IMR-90 (cell line): ENCODE measurements around the gene TMEM252. TPM values are rescaled to one million over a fixed set of nuclear protein-coding genes. Genes with fewer than 3 reads are reported as not detected.

ENCODE experiments used
- ATAC-seq: fragments of 200-7000 bp; cut with Tn5 transposase; 2 replicates; pipeline ENCODE4 v1.9.1; 2020; ENCODE audit warnings: low read depth, mild to moderate bottlenecking, moderate library complexity
- BruUV-seq: library from RNA; stranded (reverse); fragments of 400-500 nt; replicated peaks from 2 replicates; lab custom pipeline; 2021; lab: Mats Ljungman, UMichigan
- CTCF ChIA-PET: fragments of 300-600 bp; formaldehyde crosslinking; extraction: SDS; loops from one replicate; lab custom pipeline; 2021; ENCODE audit warnings: antibody characterized with exemption; lab: Yijun Ruan, JAX
- POLR2A ChIA-PET: fragments of 300-600 bp; sonication (Branson Sonifier 250); formaldehyde crosslinking; loops from one replicate; lab custom pipeline; 2022; ENCODE audit warnings: antibody characterized with exemption; ENCODE audit not compliant: unreplicated experiment; lab: Charles Lee
- DNase-seq: peaks from one replicate; pipeline ENCODE4 v3.0.0; 2013
- H2AFZ ChIP-seq: replicated peaks from 2 replicates; pipeline ENCODE3; 2013; ENCODE audit warnings: low read length, mild to moderate bottlenecking; ENCODE audit not compliant: poor library complexity
- H2AK5ac ChIP-seq: 2 replicates; pipeline ENCODE4 v1.6.1; 2013; ENCODE audit warnings: low read depth, low read length, inconsistent platforms
- H2AK9ac ChIP-seq: replicated peaks from 2 replicates; pipeline ENCODE3; 2013; ENCODE audit warnings: mild to moderate bottlenecking, low read depth, low read length, moderate library complexity; ENCODE audit not compliant: poor library complexity
- H2BK120ac ChIP-seq: 2 replicates; pipeline ENCODE4 v1.6.1; 2013; ENCODE audit warnings: low read depth, low read length, inconsistent platforms
- H2BK15ac ChIP-seq: 3 replicates; pipeline ENCODE4 v1.6.1; 2013; ENCODE audit warnings: low read depth, low read length, inconsistent platforms
- H2BK20ac ChIP-seq: 2 replicates; pipeline ENCODE4 v1.6.1; 2013; ENCODE audit warnings: low read depth, mild to moderate bottlenecking, inconsistent platforms, low read length, moderate library complexity
- H2BK5ac ChIP-seq: 2 replicates; pipeline ENCODE4 v1.6.1; 2013; ENCODE audit warnings: mild to moderate bottlenecking, low read depth, low read length, inconsistent platforms; ENCODE audit not compliant: poor library complexity, severe bottlenecking
- H3K14ac ChIP-seq: replicated peaks from 2 replicates; pipeline ENCODE4 v1.6.1; 2013; ENCODE audit warnings: low read depth, low read length, inconsistent platforms
- H3K18ac ChIP-seq: 2 replicates; pipeline ENCODE4 v1.6.1; 2013; ENCODE audit warnings: low read depth, low read length, control low read depth
- H3K23ac ChIP-seq: 2 replicates; pipeline ENCODE4 v1.6.1; 2013; ENCODE audit warnings: low read depth, low read length, inconsistent platforms
- H3K27ac ChIP-seq: 2 replicates; pipeline ENCODE4 v1.5.1; 2013; ENCODE audit warnings: mild to moderate bottlenecking, control low read depth, low read length; ENCODE audit not compliant: insufficient read depth
- H3K27me3 ChIP-seq: 2 replicates; pipeline ENCODE4 v1.6.1; 2013; ENCODE audit warnings: low read length; ENCODE audit not compliant: control insufficient read depth, insufficient read depth
- H3K36me3 ChIP-seq: 2 replicates; pipeline ENCODE4 v1.6.1; 2013; ENCODE audit warnings: low read length, mixed read lengths; ENCODE audit not compliant: control insufficient read depth, insufficient read depth
- H3K4ac ChIP-seq: 2 replicates; pipeline ENCODE4 v1.6.1; 2013; ENCODE audit warnings: low read depth, low read length, inconsistent platforms
- H3K4me1 ChIP-seq: 2 replicates; pipeline ENCODE4 v1.6.1; 2013; ENCODE audit warnings: low read length, mixed read lengths; ENCODE audit not compliant: control insufficient read depth, insufficient read depth
- H3K4me2 ChIP-seq: 2 replicates; pipeline ENCODE4 v1.6.1; 2013; ENCODE audit warnings: low read depth, mild to moderate bottlenecking, control low read depth, low read length, moderate library complexity
- H3K4me3 ChIP-seq: 2 replicates; pipeline ENCODE4 v1.5.1; 2013; ENCODE audit warnings: low read depth, mild to moderate bottlenecking, control low read depth, low read length, moderate library complexity; ENCODE audit not compliant: insufficient read depth
- H3K56ac ChIP-seq: 2 replicates; pipeline ENCODE4 v1.6.1; 2013; ENCODE audit warnings: low read length, inconsistent platforms; ENCODE audit not compliant: insufficient read depth; ENCODE audit errors: extremely low read depth
- H3K79me1 ChIP-seq, 2 experiments: 2 replicates each; pipeline ENCODE4 v1.6.1; 2013; ENCODE audit warnings: low read length in 2 of 2, inconsistent platforms in 1 of 2, low read depth in 1 of 2
- H3K9ac ChIP-seq: 2 replicates; pipeline ENCODE4 v1.6.1; 2013; ENCODE audit warnings: low read depth, low read length, control low read depth
- H3K9me1 ChIP-seq: 2 replicates; pipeline ENCODE4 v1.6.1; 2013; ENCODE audit warnings: low read length, inconsistent platforms; ENCODE audit not compliant: insufficient read depth
- H3K9me3 ChIP-seq: 2 replicates; pipeline ENCODE4 v1.6.1; 2013; ENCODE audit warnings: low read length; ENCODE audit not compliant: control insufficient read depth, insufficient read depth
- H4K20me1 ChIP-seq: 2 replicates; pipeline ENCODE4 v1.6.1; 2013; ENCODE audit warnings: low read length, inconsistent platforms; ENCODE audit not compliant: insufficient read depth
- H4K5ac ChIP-seq: 2 replicates; pipeline ENCODE4 v1.6.1; 2013; ENCODE audit warnings: mild to moderate bottlenecking, low read depth, low read length, control low read depth
- H4K8ac ChIP-seq, 2 experiments: 2 replicates each; pipeline ENCODE4 v1.6.1; 2013; ENCODE audit warnings: low read depth in 2 of 2, low read length in 2 of 2, control low read depth in 1 of 2, inconsistent platforms in 1 of 2
- H4K91ac ChIP-seq: 2 replicates; pipeline ENCODE4 v1.6.1; 2013; ENCODE audit warnings: low read depth, low read length, inconsistent platforms; ENCODE audit not compliant: insufficient read depth
- BHLHE40 ChIP-seq: fragments of 150-350 bp; IDR thresholded peaks from 2 replicates; pipeline ENCODE4 v1.6.1; 2016; ENCODE audit warnings: mild to moderate bottlenecking, low read depth, low read length
- CEBPB ChIP-seq: IDR thresholded peaks from 2 replicates; pipeline ENCODE4 v1.6.1; 2012; ENCODE audit warnings: low read depth, low read length, improper control_type of control experiment
- CHD1 ChIP-seq: IDR thresholded peaks from 2 replicates; pipeline ENCODE4 v1.6.1; 2012; ENCODE audit warnings: low read depth, low read length, improper control_type of control experiment
- FOS ChIP-seq: fragments of 150-350 bp; IDR thresholded peaks from 2 replicates; pipeline ENCODE4 v1.6.1; 2016; ENCODE audit warnings: low read depth, low read length
- MAFK ChIP-seq: IDR thresholded peaks from 2 replicates; pipeline ENCODE4 v1.6.1; 2012; ENCODE audit warnings: low read depth, low read length, improper control_type of control experiment
- MAZ ChIP-seq: IDR thresholded peaks from 2 replicates; pipeline ENCODE4 v1.6.1; 2012; ENCODE audit warnings: low read depth, mild to moderate bottlenecking, low read length, improper control_type of control experiment, moderate library complexity, borderline replicate concordance
- MXI1 ChIP-seq: IDR thresholded peaks from 2 replicates; pipeline ENCODE4 v1.6.1; 2012; ENCODE audit warnings: low read depth, mild to moderate bottlenecking, low read length, moderate library complexity, borderline replicate concordance
- NFE2L2 ChIP-seq: fragments of 150-350 bp; IDR thresholded peaks from 2 replicates; pipeline ENCODE4 v1.6.1; 2016; ENCODE audit warnings: low read depth, mild to moderate bottlenecking, low read length
- POLR2A ChIP-seq: IDR thresholded peaks from 2 replicates; pipeline ENCODE4 v1.6.1; 2012; ENCODE audit warnings: mild to moderate bottlenecking, low read depth, low read length
- RAD21 ChIP-seq: IDR thresholded peaks from 2 replicates; pipeline ENCODE4 v1.6.1; 2012; ENCODE audit warnings: low read length, improper control_type of control experiment
- RCOR1 ChIP-seq: IDR thresholded peaks from 2 replicates; pipeline ENCODE4 v1.6.1; 2012; ENCODE audit warnings: mild to moderate bottlenecking, low read length, improper control_type of control experiment; ENCODE audit not compliant: insufficient replicate concordance
- RFX5 ChIP-seq: IDR thresholded peaks from 2 replicates; pipeline ENCODE4 v1.8.0; 2012; ENCODE audit warnings: low read depth, mild to moderate bottlenecking, low read length, moderate library complexity
- SMC3 ChIP-seq: fragments of 150-350 bp; IDR thresholded peaks from 2 replicates; pipeline ENCODE4 v1.6.1; 2016; ENCODE audit warnings: low read depth, mild to moderate bottlenecking, antibody characterized with exemption, low read length, moderate library complexity
- WGBS, 2 experiments: methylation state at CpG; one replicate each; pipeline versions ENCODE4 v1.1.5 to v1.1.7; 2013; ENCODE audit warnings: missing lambda C conversion rate in 2 of 2; ENCODE audit not compliant: insufficient read length in 1 of 2; ENCODE audit errors: extremely low coverage in 2 of 2; 5-methylcytosine and 5-hydroxymethylcytosine counted together
- dilution Hi-C: fragments of 300-500 bp; cut with HindIII; formaldehyde crosslinking; loops from one replicate; pipeline ENCODE4 v1.14.3; 2018; ENCODE audit warnings: low sequenced_read_pairs; ENCODE audit not compliant: unreplicated experiment
- in situ Hi-C: fragments of 300-500 bp; cut with MboI; formaldehyde crosslinking; loops from 3 replicates; pipeline ENCODE4 v1.14.3; 2019; ENCODE audit warnings: low sequenced_read_pairs, inconsistent platforms, mixed read lengths
- intact Hi-C: fragments of 100-400 bp; cut with micrococcal nuclease; formaldehyde crosslinking; loops from 2 replicates; pipeline ENCODE4 v1.10.0; 2022
- polyA plus RNA-seq, 3 experiments: library from polyadenylated mRNA; depleted of rRNA; stranded (reverse); fragments of >200 nt; gene quantifications; 2 replicates each; pipeline ENCODE4 v1.2.3, GENCODE V29; 2012; ENCODE audit warnings: low replicate concordance in 1 of 3
- total RNA-seq: library from RNA; depleted of rRNA; stranded (reverse); fragments of >200 nt; gene quantifications from 2 replicates; pipeline ENCODE4 v1.2.3, GENCODE V29; 2012
- TF ChIP-seq, protein P1 (sequence below): fragments of 150-350 bp; IDR thresholded peaks from 2 replicates; pipeline ENCODE4 v1.6.1; 2016; ENCODE audit warnings: low read depth, mild to moderate bottlenecking, low read length, moderate library complexity, borderline replicate concordance
- TF ChIP-seq, protein P2 (sequence below): conservative IDR thresholded peaks from 2 replicates; pipeline ENCODE4 v1.5.1; 2012; ENCODE audit warnings: mild to moderate bottlenecking, low read depth, low read length, improper control_type of control experiment
- TF ChIP-seq, protein P3 (sequence below): fragments of 150-350 bp; IDR thresholded peaks from 2 replicates; pipeline ENCODE4 v1.6.1; 2017; ENCODE audit warnings: mild to moderate bottlenecking, antibody characterized with exemption, low read length, low read depth

TMEM252 gene
- total and polyA plus RNA-seq, 2 of the 4 experiments (the other 2 are of a cell fraction), result not detected

DNA sequence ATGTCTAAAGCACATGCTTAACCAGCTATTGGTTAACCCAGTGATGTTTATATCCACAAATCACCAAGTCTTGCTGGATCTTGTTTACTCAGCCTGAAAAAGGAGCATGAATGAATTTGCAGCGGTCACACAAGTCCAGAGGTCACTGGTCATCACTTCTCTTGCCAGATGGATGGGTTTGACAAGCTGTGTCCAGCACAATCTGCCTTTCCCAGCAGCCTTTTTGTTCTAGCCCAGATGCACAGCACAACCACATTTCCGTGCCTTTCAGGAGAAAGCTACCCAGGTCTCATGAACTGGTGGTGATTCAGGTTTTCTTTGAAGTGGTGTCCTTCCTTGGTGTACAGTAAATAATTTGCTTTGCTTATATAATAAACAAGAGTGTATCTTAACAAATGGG, 32.1 kb downstream of the TMEM252 start:
- H3K27me3 ChIP-seq, result no peaks in the 10 kb centered on the region
- no peak overlapping the region for H3K14ac ChIP-seq
- BruUV-seq, result no TSS peak
- H3K4me2 ChIP-seq, result no peak overlapping the region
- no peak overlapping the region for H3K4me3 ChIP-seq
- H3K36me3 ChIP-seq, result no peaks in the 10 kb centered on the region
- H2AFZ ChIP-seq, result no peak overlapping the region
- H4K8ac ChIP-seq, result no peak overlapping the region
- H3K9me1 ChIP-seq, result no peaks in the 10 kb centered on the region
- H4K5ac ChIP-seq, result peak overlapping the region; percentile 63; the same call in 1 of the 2 replicates
- no CpG with 5 or more reads among the region's 2 CpGs for WGBS, 2 experiments
- intact Hi-C loops, result loop anchor here (5.0 kb wide), 2 partner anchors 64 to 151 kb away; partner anchors contain the start of gene PGM5
- dilution Hi-C loops, result no loop called here
- no peak overlapping the region for H2AK9ac ChIP-seq
- H3K18ac ChIP-seq, result no peak overlapping the region
- no peaks in the 10 kb centered on the region for H4K20me1 ChIP-seq
- DNase-seq (no peak), ATAC-seq (no peak)
- no peak for TF ChIP-seq NFE2L2
- TF ChIP-seq FOS, result no peak
- TF ChIP-seq RAD21, result no peak
- no peak for TF ChIP-seq CHD1
- TF ChIP-seq MXI1, result no peak
- TF ChIP-seq MAZ, result no peak
- no peak for TF ChIP-seq RFX5
- TF ChIP-seq, protein P1, sequence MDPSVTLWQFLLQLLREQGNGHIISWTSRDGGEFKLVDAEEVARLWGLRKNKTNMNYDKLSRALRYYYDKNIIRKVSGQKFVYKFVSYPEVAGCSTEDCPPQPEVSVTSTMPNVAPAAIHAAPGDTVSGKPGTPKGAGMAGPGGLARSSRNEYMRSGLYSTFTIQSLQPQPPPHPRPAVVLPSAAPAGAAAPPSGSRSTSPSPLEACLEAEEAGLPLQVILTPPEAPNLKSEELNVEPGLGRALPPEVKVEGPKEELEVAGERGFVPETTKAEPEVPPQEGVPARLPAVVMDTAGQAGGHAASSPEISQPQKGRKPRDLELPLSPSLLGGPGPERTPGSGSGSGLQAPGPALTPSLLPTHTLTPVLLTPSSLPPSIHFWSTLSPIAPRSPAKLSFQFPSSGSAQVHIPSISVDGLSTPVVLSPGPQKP, result no peak
- TF ChIP-seq BHLHE40, result no peak
- no peak for TF ChIP-seq POLR2A
- no peak for TF ChIP-seq SMC3
- TF ChIP-seq CEBPB, result no peak
- TF ChIP-seq RCOR1, result no peak
- no peak for TF ChIP-seq MAFK
- TF ChIP-seq, protein P2, sequence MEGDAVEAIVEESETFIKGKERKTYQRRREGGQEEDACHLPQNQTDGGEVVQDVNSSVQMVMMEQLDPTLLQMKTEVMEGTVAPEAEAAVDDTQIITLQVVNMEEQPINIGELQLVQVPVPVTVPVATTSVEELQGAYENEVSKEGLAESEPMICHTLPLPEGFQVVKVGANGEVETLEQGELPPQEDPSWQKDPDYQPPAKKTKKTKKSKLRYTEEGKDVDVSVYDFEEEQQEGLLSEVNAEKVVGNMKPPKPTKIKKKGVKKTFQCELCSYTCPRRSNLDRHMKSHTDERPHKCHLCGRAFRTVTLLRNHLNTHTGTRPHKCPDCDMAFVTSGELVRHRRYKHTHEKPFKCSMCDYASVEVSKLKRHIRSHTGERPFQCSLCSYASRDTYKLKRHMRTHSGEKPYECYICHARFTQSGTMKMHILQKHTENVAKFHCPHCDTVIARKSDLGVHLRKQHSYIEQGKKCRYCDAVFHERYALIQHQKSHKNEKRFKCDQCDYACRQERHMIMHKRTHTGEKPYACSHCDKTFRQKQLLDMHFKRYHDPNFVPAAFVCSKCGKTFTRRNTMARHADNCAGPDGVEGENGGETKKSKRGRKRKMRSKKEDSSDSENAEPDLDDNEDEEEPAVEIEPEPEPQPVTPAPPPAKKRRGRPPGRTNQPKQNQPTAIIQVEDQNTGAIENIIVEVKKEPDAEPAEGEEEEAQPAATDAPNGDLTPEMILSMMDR, result no peak
- TF ChIP-seq, protein P3, sequence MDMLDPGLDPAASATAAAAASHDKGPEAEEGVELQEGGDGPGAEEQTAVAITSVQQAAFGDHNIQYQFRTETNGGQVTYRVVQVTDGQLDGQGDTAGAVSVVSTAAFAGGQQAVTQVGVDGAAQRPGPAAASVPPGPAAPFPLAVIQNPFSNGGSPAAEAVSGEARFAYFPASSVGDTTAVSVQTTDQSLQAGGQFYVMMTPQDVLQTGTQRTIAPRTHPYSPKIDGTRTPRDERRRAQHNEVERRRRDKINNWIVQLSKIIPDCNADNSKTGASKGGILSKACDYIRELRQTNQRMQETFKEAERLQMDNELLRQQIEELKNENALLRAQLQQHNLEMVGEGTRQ, result no peak
- H4K91ac ChIP-seq, result no peak overlapping the region
- H3K23ac ChIP-seq, result no peak overlapping the region
- no peak overlapping the region for H3K9ac ChIP-seq
- peaks cover 2% of the 10 kb centered on the region; the same call in 1 of the 2 replicates for H3K4me1 ChIP-seq
- H3K79me1 ChIP-seq, result no peaks in the 10 kb centered on the region
- H2AK5ac ChIP-seq, result 0 out of 2 replicates have a peak overlapping the region, but pooled peaks have one; percentile 40
- H2BK15ac ChIP-seq, result no peak overlapping the region
- H2BK5ac ChIP-seq, result no peak overlapping the region
- H3K27ac ChIP-seq, result no peak overlapping the region
- no peaks in the 10 kb centered on the region for H3K9me3 ChIP-seq
- no peak overlapping the region for H2BK20ac ChIP-seq
- H3K4ac ChIP-seq, result no peak overlapping the region
- no peak overlapping the region for H3K56ac ChIP-seq
- ChIA-PET CTCF (interaction anchor here (0.9 kb wide), 2 partner anchors 9 to 50 kb away, joined by 3 read pairs; no protein-coding TSS in a partner anchor), POLR2A (no interaction called here)
- in situ Hi-C loops, result no loop called here
- H2BK120ac ChIP-seq, result no peak overlapping the region
